Uterus (tissue), 4 donors: ENCODE measurements around the gene DHX40. TPM values are rescaled to one million over a fixed set of nuclear protein-coding genes. Genes with fewer than 3 reads are reported as not detected.

Experiments
- DNase-seq, 2 donors: peaks; one replicate each; pipeline ENCODE4 v3.0.0-alpha.2; 2019 to 2020
- H3K27ac ChIP-seq, 2 donors: fragments of 200-600 bp; sonication (generic); 1 replicate in 1 of 2; 2 replicates in 1 of 2; pipeline ENCODE4 v1.5.1; 2016 to 2018
- H3K27me3 ChIP-seq, 2 donors: fragments of 200-600 bp; sonication (generic); one replicate each; pipeline ENCODE4 v1.5.1; 2018 to 2019; ENCODE audit warnings: control low read depth in 1 of 2
- H3K36me3 ChIP-seq, 2 donors: fragments of 200-600 bp; sonication (generic); one replicate each; pipeline ENCODE4 v1.5.1; 2019; ENCODE audit warnings: control low read depth in 1 of 2
- H3K4me1 ChIP-seq, 2 donors: fragments of 200-600 bp; sonication (generic); one replicate each; pipeline ENCODE4 v1.5.1; 2018 to 2019; ENCODE audit warnings: control low read depth in 1 of 2
- H3K4me3 ChIP-seq, 2 donors: fragments of 200-600 bp; sonication (generic); 1 replicate in 1 of 2; 2 replicates in 1 of 2; pipeline ENCODE4 v1.5.1; 2018 to 2019; ENCODE audit warnings: mild to moderate bottlenecking in 1 of 2
- H3K9me3 ChIP-seq, 2 donors: fragments of 200-600 bp; sonication (generic); one replicate each; pipeline ENCODE4 v1.5.1; 2019; ENCODE audit warnings: control low read depth in 1 of 2
- CTCF ChIP-seq, 4 experiments: fragments of 200-600 bp in 2 of 4; fragments of 450-650 bp in 2 of 4; sonication (generic) in 2 of 4; IDR thresholded peaks; one replicate each; pipeline ENCODE4 v1.5.1; 2016 to 2019; ENCODE audit warnings: antibody characterized with exemption in 4 of 4, mild to moderate bottlenecking in 2 of 4, moderate library complexity in 1 of 4
- POLR2A ChIP-seq, 2 donors: fragments of 450-650 bp; IDR thresholded peaks; one replicate each; pipeline ENCODE4 v1.6.1; 2016; ENCODE audit warnings: antibody characterized with exemption in 2 of 2, mild to moderate bottlenecking in 1 of 2, moderate library complexity in 1 of 2
- intact Hi-C: fragments of 100-400 bp; cut with DNase I; formaldehyde crosslinking; loops from one replicate; pipeline ENCODE4 v1.15.1; 2023; ENCODE audit warnings: low total_unique reads
- total RNA-seq, 4 donors: library from RNA; depleted of rRNA in 3 of 4; stranded (reverse); fragments of >200 nt in 3 of 4; gene quantifications; one replicate each; pipeline versions ENCODE4 v1.1.0 to v1.2.4, GENCODE V29; 2014 to 2023
- donor health status: DM: yes; HTN: yes; CAD: no.

Gene DHX40
- total RNA-seq, 4 donors from 2014 or later: 15.0 to 113 (median 29.8) TPM

- no peaks in the 10 kb centered on the region for H3K9me3 ChIP-seq
- no peak for TF ChIP-seq POLR2A (IDR thresholded peaks at IDR 0.05)
- TF ChIP-seq CTCF (IDR thresholded peaks at IDR 0.05): no peak
- H3K4me1 ChIP-seq: peaks cover 0 to 3% of the 10 kb centered on the region in 2 donors
- DNase-seq: no peak
- H3K27ac ChIP-seq: no peak overlapping the region
- intact Hi-C loops: no loop called here
- H3K27me3 ChIP-seq: no peaks in the 10 kb centered on the region
- H3K4me3 ChIP-seq: no peak overlapping the region
- H3K36me3 ChIP-seq: no peaks in the 10 kb centered on the region
These were observed 62.4 kb downstream of the DHX40 start for GRCh38 chr17:59627770-59628171.

GRCh38 chr17:59629174-59629573 lies 63.8 kb downstream of the DHX40 start:
- no peak overlapping the region for H3K27ac ChIP-seq
- no peak overlapping the region for H3K4me3 ChIP-seq
- no peaks in the 10 kb centered on the region for H3K4me1 ChIP-seq
- DNase-seq: no peak
- intact Hi-C loops: no loop called here
- no peaks in the 10 kb centered on the region for H3K27me3 ChIP-seq
- no peaks in the 10 kb centered on the region for H3K9me3 ChIP-seq
- no peaks in the 10 kb centered on the region for H3K36me3 ChIP-seq
- TF ChIP-seq POLR2A (IDR thresholded peaks at IDR 0.05) (no peak), CTCF (IDR thresholded peaks at IDR 0.05) (no peak)

- H3K27me3 ChIP-seq: no peaks in the 10 kb centered on the region
- no peaks in the 10 kb centered on the region for H3K36me3 ChIP-seq
- H3K4me3 ChIP-seq: no peak overlapping the region
- no peak overlapping the region for H3K27ac ChIP-seq
- TF ChIP-seq POLR2A (IDR thresholded peaks at IDR 0.05): no peak
- TF ChIP-seq CTCF (IDR thresholded peaks at IDR 0.05): no peak
- no peaks in the 10 kb centered on the region for H3K4me1 ChIP-seq
- H3K9me3 ChIP-seq: no peaks in the 10 kb centered on the region
- intact Hi-C loops: no loop called here
- DNase-seq: no peak
These were observed 65.9 kb downstream of the DHX40 start for GRCh38 chr17:59631276-59631675.

- Histone ChIP-seq H3K27me3 (no peaks in the 10 kb centered on the region), H3K9me3 (no peaks in the 10 kb centered on the region), H3K4me3 (no peak overlapping the region), H3K36me3 (no peaks in the 10 kb centered on the region), H3K27ac (no peak overlapping the region), H3K4me1 (no peaks in the 10 kb centered on the region)
- TF ChIP-seq POLR2A (IDR thresholded peaks at IDR 0.05) (no peak), CTCF (IDR thresholded peaks at IDR 0.05) (no peak)
- no peak for DNase-seq
- intact Hi-C loops: no loop called here
These were observed 67.0 kb downstream of the DHX40 start for GRCh38 chr17:59632398-59632797.

- intact Hi-C loops: no loop called here
- no peak overlapping the region for H3K27ac ChIP-seq
- DNase-seq: no peak
- H3K36me3 ChIP-seq: no peaks in the 10 kb centered on the region
- no peaks in the 10 kb centered on the region for H3K4me1 ChIP-seq
- H3K9me3 ChIP-seq: no peaks in the 10 kb centered on the region
- H3K4me3 ChIP-seq: no peak overlapping the region
- no peak for TF ChIP-seq POLR2A (IDR thresholded peaks at IDR 0.05)
- no peak for TF ChIP-seq CTCF (IDR thresholded peaks at IDR 0.05)
- H3K27me3 ChIP-seq: no peaks in the 10 kb centered on the region
These were observed 68.4 kb downstream of the DHX40 start for GRCh38 chr17:59633658-59634359.
